ENCODE measurements around the gene XIRP1.

The XIRP1 gene

GRCh38 chr3:39203860-39204259, 11.5 kb upstream of the XIRP1 start:
- no peak overlapping the region for H3K4me3 ChIP-seq (ENCODE audit: low read length)
- TF ChIP-seq CTCF (IDR thresholded peaks at IDR 0.05; ENCODE audit: insufficient read depth, low read depth, low read length, missing control alignments): no peak
- DNase-seq (ENCODE audit: low read depth): no peak

GRCh38 chr3:39203402-39203801, 11.0 kb upstream of the XIRP1 start:
- TF ChIP-seq CTCF (IDR thresholded peaks at IDR 0.05; ENCODE audit: insufficient read depth, low read depth, low read length, missing control alignments): no peak
- no peak overlapping the region for H3K4me3 ChIP-seq (ENCODE audit: low read length)
- DNase-seq (ENCODE audit: low read depth): no peak

DNA sequence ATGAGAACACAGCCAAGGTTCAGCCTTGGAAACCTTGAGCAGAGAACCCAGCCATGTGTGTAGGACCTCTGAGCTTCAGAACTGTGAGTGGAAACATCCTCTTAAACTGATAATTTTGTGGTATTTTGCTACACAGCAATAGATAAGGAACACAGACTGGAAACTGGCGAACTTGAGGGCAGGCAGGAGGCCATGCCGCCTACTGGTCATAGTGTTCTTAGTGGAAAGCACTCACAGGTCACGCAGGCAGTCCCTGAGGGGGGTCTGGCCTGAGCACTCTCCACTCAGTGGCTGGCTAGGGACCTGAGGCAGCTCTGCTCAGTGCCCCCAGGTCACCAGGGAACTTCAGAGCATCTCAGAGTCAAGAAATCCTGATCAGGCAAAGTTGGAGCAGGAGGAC, 9.7 kb upstream of the XIRP1 start:
- no peak overlapping the region for H3K4me3 ChIP-seq (ENCODE audit: low read length)
- no peak for DNase-seq (ENCODE audit: low read depth)
- no peak for TF ChIP-seq CTCF (IDR thresholded peaks at IDR 0.05; ENCODE audit: insufficient read depth, low read depth, low read length, missing control alignments)

- no peak overlapping the region for H3K4me3 ChIP-seq (ENCODE audit: low read length)
- peak; percentile 46 for DNase-seq (ENCODE audit: low read depth)
- TF ChIP-seq CTCF (IDR thresholded peaks at IDR 0.05; ENCODE audit: insufficient read depth, low read depth, low read length, missing control alignments): no peak
Observed at GRCh38 chr3:39196671-39197356, 4.4 kb upstream of the XIRP1 start.

- DNase-seq (ENCODE audit: low read depth): no peak
- no peak overlapping the region for H3K4me3 ChIP-seq (ENCODE audit: low read length)
- TF ChIP-seq CTCF (IDR thresholded peaks at IDR 0.05; ENCODE audit: insufficient read depth, low read depth, low read length, missing control alignments): no peak
Observed at GRCh38 chr3:39196034-39196433, 3.6 kb upstream of the XIRP1 start.

GRCh38 chr3:39193391-39193790, 996 bp upstream of the XIRP1 start:
- no peak overlapping the region for H3K4me3 ChIP-seq (ENCODE audit: low read length)
- no peak for TF ChIP-seq CTCF (IDR thresholded peaks at IDR 0.05; ENCODE audit: insufficient read depth, low read depth, low read length, missing control alignments)
- DNase-seq (ENCODE audit: low read depth): no peak

- DNase-seq (ENCODE audit: low read depth): no peak
- TF ChIP-seq CTCF (IDR thresholded peaks at IDR 0.05; ENCODE audit: insufficient read depth, low read depth, low read length, missing control alignments): no peak
- H3K4me3 ChIP-seq (ENCODE audit: low read length): no peak overlapping the region
Observed at GRCh38 chr3:39191773-39192172, 622 bp downstream of the XIRP1 start.
